Myocyte (in vitro differentiated cells): ENCODE data around the gene HTR4. TPM values are rescaled to one million over a fixed set of nuclear protein-coding genes. Genes with fewer than 3 reads are reported as not detected.

Source experiments
- DNase-seq: peaks from one replicate; pipeline ENCODE4 v3.0.0-alpha.2; 2012; ENCODE audit warnings: low read depth
- total RNA-seq: library from RNA; depleted of rRNA; stranded (reverse); fragments of >200 nt; gene quantifications from 2 replicates; pipeline ENCODE4 v1.2.3, GENCODE V29; 2014

Gene HTR4
- total RNA-seq, 1 donor from 2014 or later: not detected

GRCh38 chr5:148665431-148665830 lies 11.1 kb upstream of the HTR4 start:
- DNase-seq: no peak

DNA sequence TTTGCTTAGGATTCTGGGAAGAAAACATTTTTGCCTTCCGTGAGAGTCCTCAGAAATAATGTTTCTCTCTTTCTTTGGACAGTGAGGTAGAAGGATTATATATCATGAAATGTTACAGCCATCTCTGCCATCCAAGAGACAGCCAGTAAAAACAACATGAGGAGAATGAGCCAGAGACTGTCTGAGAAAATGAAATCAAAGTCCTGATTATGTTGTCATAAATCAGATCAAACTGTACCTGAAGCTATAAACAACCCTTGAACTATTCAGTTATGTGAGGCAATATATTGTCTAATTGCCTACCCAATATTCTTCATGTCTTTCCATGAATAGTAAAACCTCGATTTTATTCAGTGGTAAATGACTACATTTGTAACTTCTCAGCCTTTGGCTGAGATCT lies 9.2 kb upstream of the HTR4 start:
- DNase-seq: no peak

DNA sequence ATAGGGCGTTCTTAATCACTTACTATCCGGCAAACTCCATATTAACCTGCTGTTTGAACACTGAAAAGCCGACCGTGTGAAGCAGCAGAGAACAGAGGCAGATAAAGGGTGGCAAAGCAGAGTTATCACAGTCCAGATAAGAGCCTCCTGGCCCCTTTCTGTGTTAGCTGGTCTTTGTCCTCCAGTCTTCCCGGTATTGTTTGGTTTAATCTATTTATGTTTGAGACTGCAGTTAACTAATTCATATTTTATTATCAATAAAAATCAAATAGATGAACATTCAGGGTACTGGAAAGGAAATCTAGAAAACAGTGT lies 6.0 kb upstream of the HTR4 start:
- no peak for DNase-seq

GRCh38 chr5:148659641-148660345 lies 5.5 kb upstream of the HTR4 start:
- DNase-seq: peak; percentile 3

DNA sequence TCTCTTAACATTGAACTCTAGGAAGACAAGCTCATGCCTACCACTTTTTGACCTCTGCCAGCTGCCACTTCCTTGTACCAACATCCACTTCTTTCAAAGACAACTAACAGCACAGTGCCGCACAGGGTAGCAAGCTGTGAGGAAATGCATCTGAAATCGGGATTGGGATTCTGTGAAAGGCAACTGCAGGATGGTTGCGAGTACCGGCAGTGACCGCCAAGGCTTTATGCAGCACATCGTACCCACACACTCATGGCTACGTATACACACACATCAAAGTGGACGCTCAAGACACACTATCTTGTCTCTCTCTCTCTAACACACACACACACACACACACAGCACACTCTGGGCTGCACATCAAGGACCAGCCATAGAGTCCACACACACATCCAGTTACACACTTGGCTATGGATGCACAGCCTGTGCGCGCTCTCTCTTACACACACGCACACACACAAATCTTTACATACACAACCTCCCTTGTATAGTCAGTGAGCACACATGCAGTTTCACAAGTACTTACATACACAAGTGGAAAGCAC lies 964 bp downstream of the HTR4 start:
- DNase-seq: no peak

- no peak for DNase-seq
Observed at GRCh38 chr5:148651528-148651927, 2.8 kb downstream of the HTR4 start.

DNA sequence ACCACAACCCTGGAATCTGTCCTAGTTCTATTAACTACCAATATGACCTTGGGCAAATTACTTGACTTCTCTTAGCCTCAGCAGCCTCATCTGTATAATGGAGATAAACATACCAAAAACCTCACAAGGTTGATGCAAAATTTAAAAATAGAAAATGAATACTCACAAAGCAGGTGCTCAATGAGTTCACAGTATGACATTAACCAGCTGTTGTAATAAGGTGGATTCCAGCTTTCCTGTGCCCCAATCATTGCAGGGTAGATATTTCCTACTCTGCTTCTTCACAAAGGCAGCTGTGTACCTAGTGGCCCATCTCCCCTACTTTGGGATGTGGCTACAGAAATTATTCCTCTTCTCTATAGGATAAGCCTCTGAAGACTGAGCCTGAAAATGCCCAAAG lies 8.8 kb downstream of the HTR4 start:
- DNase-seq: peak; percentile 1

DNA sequence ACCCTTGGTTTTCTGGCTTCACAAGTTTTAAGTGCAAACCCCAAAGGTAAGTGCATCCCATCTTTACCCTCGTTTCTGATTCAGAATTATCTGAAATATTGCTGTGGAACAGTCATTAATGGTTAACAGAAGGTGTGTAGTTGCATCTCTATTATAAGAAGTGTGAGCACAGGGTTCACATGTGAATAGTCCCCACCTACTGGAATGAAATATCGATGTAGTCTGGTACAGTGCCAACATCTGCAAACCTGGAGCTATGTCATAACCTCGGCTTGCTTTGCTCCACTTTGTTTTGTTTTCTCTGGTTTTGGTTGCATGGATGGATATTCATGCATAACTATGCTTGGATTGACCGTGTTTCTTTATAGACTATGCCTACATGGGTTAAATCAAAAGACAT lies 12.6 kb downstream of the HTR4 start:
- no peak for DNase-seq

DNA sequence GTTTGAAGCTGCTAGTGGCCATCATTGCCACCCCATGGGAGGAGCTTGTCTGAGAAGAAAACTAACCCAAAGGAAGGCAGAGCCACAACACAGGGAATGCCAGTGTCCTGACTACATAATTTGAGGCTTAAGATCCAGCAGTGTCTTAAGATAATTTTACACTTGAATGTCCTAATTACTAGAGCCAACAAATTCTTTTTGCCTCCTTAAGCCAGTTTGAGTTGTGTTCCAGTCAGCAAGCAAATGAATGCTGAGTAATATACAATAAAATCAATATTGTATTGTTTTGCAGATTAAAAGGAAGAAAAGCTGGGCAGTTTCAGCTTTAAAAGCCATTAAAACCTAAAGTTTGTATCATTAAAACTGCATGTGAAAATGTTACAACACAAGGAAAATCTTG lies 13.9 kb downstream of the HTR4 start:
- DNase-seq: no peak

DNA sequence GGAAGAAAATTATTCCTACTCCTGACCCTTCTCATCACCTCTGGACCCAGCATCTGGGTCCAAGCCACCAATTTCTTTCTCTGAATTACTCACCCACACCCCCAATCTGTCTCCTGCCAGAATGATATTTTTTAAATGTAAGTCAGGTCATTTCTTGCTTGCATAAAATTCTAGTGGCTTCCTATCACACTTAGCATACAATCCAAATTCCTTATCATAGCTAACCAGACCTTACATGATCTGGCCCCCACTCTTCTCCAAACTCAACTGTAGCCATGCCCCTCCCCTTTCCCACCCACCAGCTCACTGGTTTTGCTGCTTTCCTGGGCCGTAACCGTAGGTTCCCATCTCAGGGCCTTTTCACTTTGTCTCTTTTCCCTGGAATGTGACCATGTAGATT lies 15.2 kb downstream of the HTR4 start:
- no peak for DNase-seq

- no peak for DNase-seq
Observed at GRCh38 chr5:148636353-148636752, 18.0 kb downstream of the HTR4 start.

- no peak for DNase-seq
Observed at GRCh38 chr5:148635321-148636083, 18.8 kb downstream of the HTR4 start.

DNA sequence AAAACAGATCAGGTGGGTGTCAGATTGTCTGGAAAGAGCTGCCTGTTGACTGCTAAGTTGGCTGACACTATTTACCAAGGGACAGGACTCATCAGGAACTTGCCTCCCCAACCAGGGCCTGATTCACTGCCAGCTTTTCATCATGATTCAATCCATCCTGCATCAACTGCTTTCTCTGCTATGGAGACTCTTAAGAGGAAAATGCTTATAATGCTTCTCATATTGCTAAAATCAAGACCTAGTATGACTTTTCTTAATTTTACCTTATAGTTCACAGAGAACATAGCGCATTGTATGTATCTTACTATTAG lies 21.3 kb downstream of the HTR4 start:
- DNase-seq: no peak

- DNase-seq: no peak
Observed at GRCh38 chr5:148632255-148633066, 21.9 kb downstream of the HTR4 start.

DNA sequence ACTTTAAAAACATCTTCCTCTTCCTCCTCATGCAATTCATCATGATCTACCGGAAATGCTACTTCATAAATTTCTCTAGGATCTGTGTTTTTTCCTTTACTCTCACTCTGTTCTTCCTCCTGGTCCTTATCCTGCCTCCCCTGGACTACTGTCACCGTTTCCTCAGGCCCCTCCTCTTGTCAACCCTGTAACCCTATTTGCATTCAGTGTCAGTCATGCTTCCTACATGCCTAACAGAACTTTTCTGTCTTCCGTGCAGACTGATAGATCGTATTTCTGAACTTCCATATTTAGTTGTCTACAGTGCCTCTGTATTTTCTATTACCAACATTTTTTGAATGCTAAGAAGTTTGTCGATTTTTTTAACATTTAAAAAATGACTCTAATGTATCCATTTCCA lies 27.3 kb downstream of the HTR4 start:
- DNase-seq: no peak

DNA sequence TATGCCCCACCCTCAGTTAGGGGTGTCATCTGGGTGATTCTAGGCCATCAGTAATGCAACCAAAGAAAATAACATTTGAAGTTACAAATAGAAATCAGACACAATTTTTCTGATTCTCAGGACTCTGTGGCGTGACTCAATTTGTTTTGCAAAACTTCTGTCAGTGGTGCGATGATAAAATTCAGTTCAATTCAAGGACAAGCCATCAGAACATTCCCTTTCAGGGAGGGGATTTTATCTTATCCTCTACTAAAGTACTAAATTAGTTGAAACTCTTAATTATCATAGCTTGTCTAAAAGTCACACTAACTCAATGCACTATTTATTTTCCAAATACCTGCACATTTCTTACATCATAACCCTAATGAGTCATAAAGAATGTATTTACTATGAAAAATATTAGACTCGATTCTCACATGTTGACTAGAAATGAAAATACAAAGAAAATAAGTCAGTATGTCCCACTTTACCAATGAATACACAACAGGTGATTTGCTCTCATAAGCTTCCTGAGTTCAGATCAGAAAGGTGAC lies 28.2 kb downstream of the HTR4 start:
- DNase-seq: no peak

DNA sequence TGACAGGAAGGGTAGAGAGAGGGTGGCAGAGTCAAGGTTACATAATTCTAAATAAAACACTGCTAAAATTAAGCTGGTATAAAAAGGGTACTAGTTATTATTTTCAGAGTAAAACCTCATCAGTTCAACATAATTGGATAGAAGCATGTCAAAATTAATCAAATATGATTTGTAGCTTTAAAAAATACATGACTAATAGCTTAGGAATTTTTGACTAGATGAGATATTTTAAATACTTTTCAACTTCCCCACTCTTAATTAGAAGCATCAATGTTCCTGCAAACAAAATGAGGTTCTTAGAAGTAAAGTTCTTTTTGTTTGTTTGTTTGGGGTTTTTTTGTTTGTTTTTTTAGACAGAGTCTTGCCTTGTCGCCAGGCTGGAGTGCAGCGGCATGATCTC lies 29.1 kb downstream of the HTR4 start:
- no peak for DNase-seq

DNA sequence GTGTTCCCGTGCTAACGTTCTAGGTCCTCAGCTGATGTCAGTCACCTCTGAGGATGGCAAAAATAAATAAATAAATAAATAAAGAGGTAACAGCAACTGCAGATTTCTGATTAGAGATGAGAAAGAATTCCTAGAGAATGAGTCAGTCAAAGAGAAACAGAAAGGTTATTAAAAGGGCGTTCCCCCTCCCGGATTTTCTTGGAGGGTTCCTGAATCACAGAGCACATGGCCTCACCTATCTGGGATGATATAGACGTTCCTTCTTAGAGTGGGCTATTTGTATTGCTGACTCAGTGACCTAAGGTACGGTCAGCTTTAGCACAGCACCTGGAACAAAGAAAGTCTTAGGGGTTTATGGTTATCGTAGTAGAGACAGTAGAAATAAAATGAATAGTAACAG lies 30.6 kb downstream of the HTR4 start:
- DNase-seq: no peak

DNA sequence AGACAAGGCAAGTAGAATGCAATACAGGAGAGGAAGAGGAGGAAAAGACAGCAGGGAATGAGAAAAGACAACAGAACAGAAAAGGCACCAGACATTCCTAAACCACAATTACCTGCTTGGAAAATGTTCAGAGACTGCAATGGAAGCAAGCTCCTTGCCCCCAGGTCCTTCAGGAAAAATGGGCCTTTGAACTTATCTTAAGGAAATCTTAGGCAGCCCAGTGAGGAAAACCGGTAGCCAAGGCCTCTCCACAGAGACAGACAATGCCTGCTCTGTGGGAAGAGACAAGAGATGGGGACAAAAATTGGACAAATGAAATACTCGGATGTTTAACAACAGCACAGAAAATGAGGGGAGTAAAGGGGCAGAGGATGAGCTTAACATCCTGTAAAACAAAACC lies 31.2 kb downstream of the HTR4 start:
- DNase-seq: no peak

GRCh38 chr5:148620696-148621095 lies 33.6 kb downstream of the HTR4 start:
- no peak for DNase-seq

- no peak for DNase-seq
Observed at GRCh38 chr5:148620091-148620490, 34.2 kb downstream of the HTR4 start.

DNA sequence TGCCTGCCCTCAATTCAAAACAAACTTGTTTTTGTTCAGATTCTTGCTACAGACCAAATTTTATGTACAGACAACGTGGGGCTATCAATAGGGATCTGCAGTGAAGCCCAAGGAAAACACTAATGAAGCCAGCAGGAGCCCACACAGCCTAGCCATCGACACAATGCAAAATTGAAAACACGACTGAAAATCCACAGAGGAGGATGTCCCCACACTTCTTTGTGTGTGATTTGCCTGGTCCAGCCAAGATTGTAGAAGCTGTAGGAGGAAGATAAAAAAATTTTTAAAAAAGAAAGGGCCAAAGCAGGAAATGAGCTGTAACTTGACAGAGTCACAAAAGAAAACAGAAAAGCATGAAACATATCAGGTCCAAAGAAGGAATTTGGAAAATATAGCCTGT lies 34.8 kb downstream of the HTR4 start:
- DNase-seq: no peak
